Caki2 (cell line): Measurements from ENCODE around the gene ALPK3. TPM values are rescaled to one million over a fixed set of nuclear protein-coding genes. Genes with fewer than 3 reads are reported as not detected.
"Not testable (repeated sequence)": the region's sequence is repeated elsewhere in the genome, so short reads cannot be mapped to it uniquely, and the experiment has no call there.

Experiments
- DNase-seq: peaks from one replicate; pipeline ENCODE4 v3.0.0-alpha.2; 2015; ENCODE audit warnings: low read depth
- in situ Hi-C: cut with HindIII; loops from 2 replicates; pipeline ENCODE4 v1.10.0; 2016; ENCODE audit warnings: low sequenced_read_pairs, low pct_unique_long_range_greater_than_20kb, mixed read lengths
- total RNA-seq: library from RNA; depleted of rRNA; stranded (reverse); fragments of >200 nt; shearing (Covaris generic); gene quantifications from 2 replicates; pipeline ENCODE4 v1.2.3, GENCODE V29; 2014; ENCODE audit warnings: low replicate concordance

ALPK3 gene
- total RNA-seq, 1 experiment from 2014 or later, result not detected

DNA sequence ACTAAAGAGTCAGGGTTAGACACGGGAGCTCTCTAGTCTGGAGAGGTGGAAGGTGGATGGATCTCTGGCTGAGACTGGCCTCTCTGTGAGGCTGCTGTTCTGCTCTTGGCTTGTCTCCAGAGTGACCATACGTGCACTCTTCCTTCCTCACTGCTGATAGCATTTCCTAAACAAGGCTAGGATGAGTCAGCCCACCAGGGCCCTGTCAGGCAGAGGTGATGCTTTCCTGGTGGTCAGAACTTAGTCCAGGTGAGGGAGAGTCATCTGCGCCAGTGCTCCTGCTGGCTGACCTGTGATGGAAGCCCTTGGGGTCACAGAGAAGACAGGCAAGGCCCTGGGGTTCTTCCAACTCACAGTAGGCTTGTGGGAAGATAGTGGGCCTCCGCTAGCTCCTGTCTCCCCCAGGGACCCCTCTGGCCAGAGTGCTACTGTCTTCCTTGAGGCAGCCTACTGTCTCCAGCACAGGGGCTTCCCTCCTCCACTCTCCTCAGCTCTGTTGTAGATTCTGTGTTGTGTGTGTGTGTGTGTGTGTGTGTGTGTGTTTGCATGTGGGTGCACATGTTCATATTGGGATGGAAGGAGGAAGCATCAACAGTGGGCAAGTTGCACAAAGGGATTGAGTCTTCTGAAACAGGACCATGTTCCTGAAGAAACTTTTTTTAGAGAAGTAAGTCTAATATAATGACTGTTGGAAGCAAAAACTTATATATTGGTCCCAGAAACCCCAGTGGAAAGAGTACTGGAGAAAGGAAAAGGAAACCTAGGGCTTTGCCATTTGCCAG is 16.5 kb downstream of the ALPK3 start:
- DNase-seq, result no peak
- in situ Hi-C loops, result no loop called here

DNA sequence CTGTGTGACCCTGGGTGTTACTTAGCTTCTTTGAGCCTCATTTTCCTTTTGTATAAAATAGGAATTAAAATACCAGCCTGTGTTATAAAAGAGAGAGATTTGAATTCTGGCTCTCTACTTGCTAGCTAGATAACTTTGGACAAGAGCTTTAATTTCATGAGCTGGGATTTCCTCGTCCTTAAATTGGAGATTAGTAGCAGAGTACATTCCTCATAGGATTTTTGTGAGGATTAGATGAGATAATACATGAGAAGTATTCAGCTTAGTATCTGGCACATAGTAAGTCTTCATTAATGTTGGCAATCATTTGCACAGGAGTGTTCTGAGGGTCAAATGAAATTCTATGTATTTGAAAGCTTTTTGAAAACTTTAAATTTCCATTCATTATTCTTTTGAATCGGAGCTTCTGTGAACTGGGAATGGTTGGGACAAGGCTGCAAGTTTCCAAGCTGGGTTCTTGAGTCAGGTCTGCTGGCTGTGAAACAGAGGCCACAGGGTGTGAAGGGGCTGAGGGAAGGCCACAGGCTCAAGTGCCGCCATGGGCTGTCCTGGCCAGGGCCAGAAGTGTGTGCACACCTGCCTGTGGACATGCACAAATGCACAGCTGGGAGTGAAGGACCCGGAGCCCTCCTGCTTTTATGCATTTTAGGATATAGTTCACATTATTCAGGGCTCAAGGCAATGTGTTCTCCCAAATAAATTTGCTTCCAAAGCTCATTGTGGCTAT is 17.2 kb downstream of the ALPK3 start:
- DNase-seq, result no peak
- in situ Hi-C loops, result no loop called here

DNA sequence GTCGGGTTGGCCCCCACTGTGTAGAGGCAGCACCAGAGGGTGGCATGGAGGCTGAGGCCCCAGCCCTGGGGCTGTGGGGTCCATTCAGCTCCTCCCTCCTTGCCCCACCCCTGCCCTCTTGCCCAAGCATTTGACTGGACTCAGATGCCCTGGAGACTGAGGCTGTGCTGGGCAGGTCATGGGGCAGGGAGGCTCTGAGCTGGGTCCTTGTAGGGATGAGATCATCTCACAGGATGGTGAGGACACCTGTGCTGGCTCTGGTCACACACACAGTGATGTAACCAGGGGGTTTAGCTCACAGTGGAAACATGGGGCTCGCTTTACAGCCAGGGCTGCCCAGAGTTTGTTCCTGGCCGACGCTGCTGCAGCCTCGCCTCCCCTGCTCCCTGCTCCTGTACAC is 17.8 kb downstream of the ALPK3 start:
- DNase-seq, result no peak
- in situ Hi-C loops, result no loop called here

DNA sequence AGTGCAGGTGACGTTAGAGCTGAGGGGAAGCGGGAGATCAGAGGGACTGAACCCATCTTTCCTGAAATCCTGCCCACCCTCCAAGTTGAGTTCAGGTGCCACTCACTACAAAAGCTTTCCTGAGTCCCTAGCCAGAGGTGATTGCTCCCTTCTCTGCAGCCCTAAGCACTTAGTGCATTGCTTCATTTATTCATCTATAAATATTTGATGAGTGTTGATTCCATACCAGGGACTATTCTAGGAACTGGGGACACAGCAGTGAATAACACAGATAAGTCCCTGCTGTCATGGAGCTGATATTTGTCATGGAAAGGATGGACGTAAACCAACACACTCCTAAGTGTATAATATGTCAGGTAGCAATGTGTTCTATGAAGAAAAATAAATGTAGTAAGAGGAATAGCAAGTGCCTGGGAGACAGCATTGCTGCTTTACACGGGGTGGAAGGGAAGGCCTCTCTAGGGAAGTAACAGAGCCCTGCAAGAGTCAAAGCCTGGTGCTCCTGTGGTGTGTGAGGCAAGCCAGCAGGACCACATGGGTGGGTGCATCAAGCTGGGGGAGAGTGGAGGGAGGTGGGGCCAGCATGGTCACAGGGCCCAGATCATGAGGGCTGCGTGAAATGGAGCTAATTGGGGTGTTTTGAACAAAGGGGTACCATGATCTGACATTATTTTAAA is 18.6 kb downstream of the ALPK3 start:
- DNase-seq, result no peak
- in situ Hi-C loops, result no loop called here

DNA sequence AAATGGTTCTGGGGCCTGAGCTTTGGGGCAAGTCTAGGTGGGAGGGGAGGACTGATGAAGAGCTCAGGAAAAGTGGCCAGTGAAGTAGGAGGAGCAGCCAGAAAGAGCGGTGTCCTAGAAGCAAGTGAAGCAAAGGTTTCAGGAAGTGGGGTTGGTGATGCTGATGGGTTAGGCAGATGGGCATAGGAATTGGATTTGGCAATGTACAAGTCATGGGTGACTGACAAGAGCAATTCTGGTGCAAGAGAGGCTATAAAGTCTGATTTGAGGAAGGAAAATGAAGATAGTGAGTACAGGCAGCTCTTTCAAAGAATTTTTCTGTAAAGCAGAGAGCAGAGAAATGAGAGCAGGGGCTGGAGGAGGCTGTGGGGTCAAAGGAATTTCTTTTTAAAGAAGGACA is 19.7 kb downstream of the ALPK3 start:
- DNase-seq, result no peak
- in situ Hi-C loops, result no loop called here

DNA sequence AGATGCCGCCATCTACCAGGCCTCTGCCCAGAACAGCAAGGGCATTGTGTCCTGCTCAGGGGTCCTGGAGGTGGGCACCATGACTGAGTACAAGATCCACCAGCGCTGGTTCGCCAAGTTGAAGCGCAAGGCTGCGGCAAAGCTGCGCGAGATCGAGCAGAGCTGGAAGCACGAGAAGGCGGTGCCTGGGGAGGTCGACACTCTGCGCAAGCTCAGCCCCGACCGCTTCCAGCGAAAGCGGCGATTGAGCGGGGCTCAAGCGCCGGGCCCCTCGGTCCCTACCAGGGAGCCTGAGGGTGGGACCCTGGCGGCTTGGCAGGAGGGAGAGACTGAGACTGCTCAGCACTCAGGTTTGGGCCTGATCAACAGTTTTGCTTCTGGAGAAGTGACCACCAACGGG is 22.6 kb downstream of the ALPK3 start:
- in situ Hi-C loops, result no loop called here
- no peak for DNase-seq

DNA sequence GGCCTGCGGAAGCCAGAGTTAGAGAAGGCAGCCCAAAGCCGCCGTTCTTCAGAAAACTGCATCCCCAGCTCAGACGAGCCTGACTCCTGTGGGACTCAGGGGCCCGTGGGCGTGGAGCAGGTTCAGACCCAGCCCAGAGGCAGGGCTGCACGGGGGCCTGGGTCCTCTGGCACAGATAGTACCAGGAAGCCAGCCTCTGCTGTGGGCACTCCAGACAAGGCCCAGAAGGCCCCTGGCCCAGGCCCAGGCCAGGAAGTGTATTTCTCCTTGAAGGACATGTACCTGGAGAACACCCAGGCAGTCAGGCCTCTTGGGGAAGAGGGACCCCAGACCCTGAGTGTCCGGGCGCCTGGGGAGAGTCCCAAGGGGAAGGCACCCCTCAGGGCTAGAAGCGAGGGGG is 23.1 kb downstream of the ALPK3 start:
- DNase-seq, result no peak
- in situ Hi-C loops, result no loop called here

DNA sequence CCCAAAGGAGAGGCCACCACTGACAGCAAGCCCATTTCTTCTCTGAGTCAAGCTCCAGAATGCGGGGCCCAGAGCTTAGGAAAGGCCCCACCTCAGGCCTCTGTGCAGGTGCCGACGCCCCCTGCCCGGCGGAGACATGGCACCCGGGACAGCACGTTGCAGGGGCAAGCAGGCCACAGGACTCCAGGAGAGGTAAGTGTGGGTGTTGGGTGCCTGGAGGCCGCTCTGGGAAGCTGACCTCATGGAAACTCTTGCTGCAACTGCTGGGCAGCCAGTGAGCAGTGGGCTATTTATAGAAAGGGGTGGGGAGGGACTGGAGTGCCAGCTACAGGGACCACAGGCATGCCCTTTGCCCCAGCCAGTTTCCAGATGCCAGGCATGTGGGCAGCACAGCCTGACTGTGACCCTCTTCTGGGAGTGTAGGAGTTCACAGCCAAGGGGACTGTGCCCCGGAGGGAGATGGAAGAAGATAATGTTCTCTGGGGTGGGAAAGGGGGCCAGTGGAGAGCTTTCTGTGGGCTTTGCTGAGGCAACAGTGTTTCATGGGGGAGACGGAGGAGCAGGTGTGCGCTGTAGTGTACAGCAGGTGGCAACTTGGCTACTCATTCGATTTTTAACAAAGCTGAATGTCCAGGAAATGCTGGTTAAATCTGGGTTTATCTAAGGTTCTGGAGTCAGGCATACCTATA is 23.7 kb downstream of the ALPK3 start:
- in situ Hi-C loops, result no loop called here
- peak; percentile 42 for DNase-seq

DNA sequence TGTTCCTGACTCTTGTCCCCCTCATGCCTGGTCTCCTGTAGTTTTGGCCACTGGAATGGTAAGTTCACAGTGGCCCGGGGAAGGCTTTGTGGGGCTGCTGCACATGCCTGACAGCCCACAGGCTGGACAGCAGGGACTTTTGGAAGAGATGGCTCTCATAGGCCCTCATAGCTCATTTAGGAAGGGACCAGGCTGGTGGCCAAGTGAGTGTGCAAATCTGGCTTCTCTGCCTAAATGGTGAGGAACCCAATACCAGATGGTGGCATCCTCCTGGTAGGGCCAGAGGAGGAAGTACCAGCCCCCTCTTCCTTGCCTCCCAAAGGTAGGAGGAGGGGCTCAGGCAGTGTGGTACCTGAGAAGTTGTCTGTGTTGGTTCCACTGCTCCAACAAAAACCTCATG is 25.6 kb downstream of the ALPK3 start:
- in situ Hi-C loops, result no loop called here
- DNase-seq, result no peak

DNA sequence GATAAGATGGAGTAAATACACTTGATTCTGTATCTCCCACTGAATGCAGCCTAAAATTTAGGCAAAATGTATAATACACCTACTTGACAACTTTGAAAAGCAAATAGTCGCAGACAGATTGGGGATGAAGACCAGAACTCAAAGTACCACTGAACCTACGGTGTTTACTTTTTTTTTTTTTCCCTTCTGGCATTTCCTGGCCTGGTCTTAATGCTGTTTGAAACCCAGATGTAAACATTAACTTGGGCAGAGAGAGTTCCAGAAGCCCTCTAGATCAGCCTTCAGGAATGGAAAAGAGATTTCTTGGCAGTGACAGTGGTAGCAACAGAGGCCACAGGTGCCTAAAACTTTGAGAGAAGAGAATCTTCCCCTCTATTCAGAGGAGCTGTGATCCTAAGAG is 27.8 kb downstream of the ALPK3 start:
- DNase-seq, result no peak
- in situ Hi-C loops, result no loop called here

DNA sequence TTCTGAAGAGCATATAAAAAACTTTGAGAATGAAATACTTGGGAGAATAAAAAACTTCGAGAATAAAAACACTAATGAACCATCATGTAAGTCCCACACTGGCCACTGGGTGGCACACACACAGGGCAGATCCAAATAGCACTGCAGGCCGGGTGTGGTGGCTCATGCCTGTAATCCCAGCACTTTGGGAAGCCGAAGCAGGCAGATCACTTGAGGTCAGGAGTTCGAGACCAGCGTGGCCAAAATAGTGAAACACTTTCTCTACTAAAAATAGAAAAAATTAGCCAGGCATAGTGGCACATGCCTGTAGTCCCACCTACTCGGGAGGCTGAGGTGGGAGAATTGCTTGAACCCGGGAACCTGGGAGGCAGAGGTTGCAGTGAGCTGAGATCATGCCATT is 28.5 kb downstream of the ALPK3 start:
- in situ Hi-C loops, DNase-seq: not testable (repeated sequence)

DNA sequence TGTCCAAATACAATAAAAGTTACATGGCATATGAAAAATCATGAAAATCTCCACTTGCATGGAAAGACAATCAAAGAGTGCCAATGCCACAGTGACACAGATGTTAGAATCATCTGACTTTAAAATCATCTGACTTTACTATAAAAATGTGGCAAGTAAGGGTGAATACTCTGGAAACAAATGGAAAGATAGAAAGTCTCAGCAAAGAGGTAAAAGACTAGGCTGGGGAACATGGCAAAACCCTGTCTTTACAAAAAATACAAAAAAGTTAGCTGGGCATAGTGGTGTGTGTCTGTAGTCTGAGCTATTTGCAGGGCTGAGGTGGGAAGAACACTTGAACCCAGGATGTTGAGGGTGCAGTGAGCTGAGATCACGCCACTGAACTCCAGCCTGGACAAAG is 29.1 kb downstream of the ALPK3 start:
- in situ Hi-C loops, result no loop called here
- DNase-seq, result no peak

DNA sequence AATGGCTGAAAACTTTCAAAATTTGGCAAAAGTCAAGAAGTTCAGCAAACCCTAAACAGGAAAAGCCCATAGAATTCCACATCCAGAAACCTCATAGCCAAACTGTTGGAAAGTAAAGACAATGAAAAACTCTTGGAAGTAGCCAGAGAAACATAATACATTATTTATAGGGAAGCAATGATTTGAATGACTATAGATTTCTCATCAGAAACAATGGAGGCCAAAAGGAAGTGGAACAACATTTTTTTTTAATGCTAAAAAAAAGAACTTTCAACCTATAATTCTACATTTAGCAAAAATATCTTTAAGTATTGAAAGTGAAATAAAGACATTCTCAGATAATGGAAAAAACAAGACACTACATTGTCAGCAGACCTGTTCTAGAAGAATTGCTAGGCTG is 30.2 kb downstream of the ALPK3 start:
- in situ Hi-C loops, result no loop called here

DNA sequence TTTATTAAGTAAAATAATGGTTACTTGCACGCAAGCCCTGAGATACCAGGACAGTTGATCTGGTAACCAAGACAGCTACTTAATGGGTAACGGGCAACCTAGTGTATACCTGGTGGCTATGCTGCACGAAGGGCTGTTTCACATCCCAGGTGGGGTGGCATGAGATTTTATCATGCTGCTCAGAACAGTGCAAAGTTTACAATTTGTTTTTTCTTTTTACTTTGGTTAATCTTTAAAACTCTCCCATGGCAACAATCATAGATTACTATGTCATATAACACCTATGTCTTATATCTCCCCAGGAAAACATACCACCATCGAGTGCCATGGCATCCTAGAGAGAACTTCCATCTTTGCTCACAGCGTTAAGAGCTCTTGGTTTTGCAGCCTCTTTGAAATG is 35.1 kb downstream of the ALPK3 start:
- in situ Hi-C loops, result no loop called here
- no peak for DNase-seq

More for the DNA sequence above, 30.2 kb downstream of the ALPK3 start:
- no peak for DNase-seq

DNA sequence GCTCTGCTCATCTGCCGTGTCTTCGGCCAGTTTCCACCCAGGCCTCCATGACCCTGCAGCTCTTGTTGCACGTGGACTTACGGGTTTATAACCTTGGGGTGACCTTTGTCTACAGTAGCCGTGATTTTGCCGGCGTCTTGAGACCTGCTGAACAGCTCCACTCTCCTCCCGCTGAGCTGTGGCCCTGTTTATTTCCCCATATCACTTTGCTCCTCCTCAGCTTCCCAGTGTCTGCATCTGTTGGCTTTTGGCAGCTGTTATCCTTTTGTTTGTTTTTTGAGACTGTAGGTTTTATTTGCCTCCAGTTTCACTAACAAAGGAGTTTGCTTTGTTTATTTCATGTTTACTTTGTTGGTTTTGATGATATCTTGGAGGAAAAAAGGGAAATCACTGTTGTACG is 38.0 kb downstream of the ALPK3 start:
- in situ Hi-C loops, result no loop called here
- DNase-seq, result no peak

DNA sequence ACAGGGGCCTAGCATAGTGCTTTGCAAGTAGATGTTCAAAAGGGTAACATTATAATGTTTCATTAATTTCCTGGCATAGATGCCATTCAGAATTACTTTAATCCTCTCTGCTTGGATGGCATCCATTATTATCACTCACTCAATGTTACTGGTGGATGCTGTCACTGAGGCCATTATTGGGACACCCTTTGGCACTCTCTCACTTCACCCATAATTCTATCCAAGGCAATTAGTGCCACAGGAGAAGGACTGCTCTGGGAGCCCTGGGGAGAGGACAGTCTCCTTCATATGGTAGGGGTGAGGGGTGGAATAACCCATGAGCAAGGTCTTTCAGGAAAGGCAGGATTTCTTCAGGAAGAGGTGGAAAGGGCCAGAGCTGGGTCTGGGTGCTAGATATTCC is 38.6 kb downstream of the ALPK3 start:
- in situ Hi-C loops, result no loop called here
- DNase-seq, result no peak

DNA sequence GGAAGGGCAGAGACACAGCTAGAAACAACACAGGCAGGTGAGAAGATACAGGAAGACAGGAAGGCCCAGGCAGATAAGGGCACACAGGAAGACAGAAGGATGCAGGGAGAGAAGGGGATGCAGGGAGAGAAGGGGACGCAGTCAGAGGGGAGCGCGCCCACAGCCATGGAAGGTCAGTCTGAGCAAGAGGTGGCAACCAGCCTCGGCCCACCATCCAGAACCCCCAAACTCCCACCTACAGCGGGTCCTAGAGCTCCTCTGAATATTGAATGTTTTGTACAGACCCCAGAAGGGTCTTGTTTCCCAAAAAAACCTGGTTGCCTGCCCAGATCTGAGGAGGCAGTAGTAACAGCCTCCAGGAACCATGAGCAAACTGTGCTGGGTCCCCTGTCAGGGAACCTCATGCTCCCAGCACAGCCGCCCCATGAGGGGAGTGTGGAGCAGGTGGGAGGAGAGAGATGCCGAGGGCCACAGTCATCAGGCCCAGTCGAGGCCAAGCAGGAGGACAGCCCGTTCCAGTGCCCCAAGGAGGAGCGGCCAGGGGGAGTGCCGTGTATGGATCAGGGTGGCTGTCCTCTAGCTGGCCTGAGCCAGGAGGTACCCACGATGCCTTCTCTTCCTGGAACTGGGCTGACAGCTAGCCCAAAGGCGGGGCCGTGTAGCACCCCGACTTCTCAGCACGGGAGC is 39.7 kb downstream of the ALPK3 start:
- no peak for DNase-seq
- in situ Hi-C loops, result no loop called here

DNA sequence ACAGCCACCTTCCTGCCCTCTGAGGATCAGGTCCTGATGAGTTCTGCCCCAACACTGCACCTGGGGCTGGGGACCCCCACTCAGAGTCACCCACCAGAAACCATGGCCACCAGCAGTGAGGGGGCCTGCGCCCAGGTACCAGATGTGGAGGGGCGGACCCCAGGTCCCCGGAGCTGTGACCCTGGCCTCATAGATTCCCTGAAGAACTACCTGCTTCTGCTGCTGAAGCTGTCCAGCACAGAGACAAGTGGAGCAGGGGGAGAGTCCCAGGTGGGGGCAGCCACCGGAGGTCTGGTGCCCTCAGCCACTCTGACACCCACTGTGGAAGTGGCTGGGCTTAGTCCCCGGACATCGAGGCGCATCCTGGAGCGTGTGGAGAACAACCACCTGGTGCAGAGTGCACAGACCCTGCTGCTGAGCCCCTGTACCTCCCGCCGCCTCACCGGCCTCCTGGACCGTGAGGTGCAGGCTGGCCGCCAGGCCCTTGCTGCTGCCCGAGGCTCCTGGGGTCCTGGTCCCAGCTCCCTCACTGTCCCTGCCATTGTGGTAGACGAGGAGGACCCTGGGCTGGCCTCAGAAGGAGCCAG is 40.4 kb downstream of the ALPK3 start:
- no peak for DNase-seq
- in situ Hi-C loops, result no loop called here
